GM12878 (cell line): ENCODE data around the gene DDO. TPM values are rescaled to one million over a fixed set of nuclear protein-coding genes. Genes with fewer than 3 reads are reported as not detected.

Experiments used
- ATAC-seq: fragments of 200-7000 bp; cut with Tn5 transposase; 3 replicates; pipeline ENCODE4 v1.9.1; 2020; ENCODE audit warnings: mild to moderate bottlenecking, moderate library complexity
- BruUV-seq: library from RNA; stranded (reverse); fragments of 400-500 nt; replicated peaks from 2 replicates; lab custom pipeline; 2021; lab: Mats Ljungman, UMichigan
- CTCF ChIA-PET: fragments of 300-600 bp; sonication (Branson Sonifier 250); formaldehyde crosslinking; extraction: SDS; loops from one replicate; lab custom pipeline; 2021; ENCODE audit warnings: inconsistent platforms; lab: Yijun Ruan, JAX
- POLR2A ChIA-PET: fragments of 350-600 bp; formaldehyde crosslinking; extraction: SDS; loops from one replicate; lab custom pipeline; 2021; ENCODE audit warnings: inconsistent platforms; lab: Charles Lee
- RAD21 ChIA-PET: fragments of 300-600 bp; sonication (Branson Sonifier 250); formaldehyde crosslinking; loops from one replicate; lab custom pipeline; 2023; ENCODE audit warnings: antibody characterized with exemption; ENCODE audit not compliant: unreplicated experiment; lab: Charles Lee
- SMC1A ChIA-PET: fragments of 300-600 bp; sonication (Branson Sonifier 250); formaldehyde crosslinking; loops from one replicate; lab custom pipeline; 2023; ENCODE audit not compliant: unreplicated experiment, uncharacterized antibody; lab: Charles Lee
- DNase-seq: peaks from one replicate; pipeline ENCODE4 v3.0.0-alpha.2; 2011; ENCODE audit warnings: low read depth, low spot score
- FAIRE-seq: peaks from 3 replicates; lab custom pipeline; 2011; peaks lifted over from hg19 to GRCh38; lab: Jason Lieb, UNC
- H2AFZ ChIP-seq: 2 replicates; pipeline ENCODE4 v1.6.0; 2011; ENCODE audit warnings: low read depth, low read length, control low read depth; ENCODE audit not compliant: control insufficient read depth
- H3K27ac ChIP-seq: 2 replicates; pipeline ENCODE4 v1.5.1; 2011; ENCODE audit warnings: control low read depth; ENCODE audit not compliant: control insufficient read depth, insufficient read depth
- H3K27me3 ChIP-seq, 2 experiments: replicated peaks in 1 of 2; 2 replicates each; pipeline versions ENCODE4 v1.6.0 to v1.6.1; 2011; ENCODE audit warnings: low read length in 1 of 2; ENCODE audit not compliant: control insufficient read depth in 2 of 2, insufficient read depth in 2 of 2
- H3K36me3 ChIP-seq, 2 experiments: 2 replicates each; pipeline ENCODE4 v1.5.1; 2011; ENCODE audit warnings: low read length in 1 of 2; ENCODE audit not compliant: control insufficient read depth in 2 of 2, insufficient read depth in 2 of 2
- H3K4me1 ChIP-seq: 2 replicates; pipeline ENCODE4 v1.6.1; 2011; ENCODE audit warnings: mild to moderate bottlenecking, low read length, moderate library complexity, mixed read lengths; ENCODE audit not compliant: control insufficient read depth, insufficient read depth
- H3K4me2 ChIP-seq: 2 replicates; pipeline ENCODE4 v1.6.0; 2011; ENCODE audit warnings: control low read depth; ENCODE audit not compliant: control insufficient read depth, insufficient read depth
- H3K4me3 ChIP-seq: fragments of 200-600 bp; sonication (generic); 2 replicates; pipeline ENCODE4 v1.5.1; 2016
- H3K79me2 ChIP-seq: 2 replicates; pipeline ENCODE4 v1.6.0; 2011; ENCODE audit warnings: low read length; ENCODE audit not compliant: control insufficient read depth, insufficient read depth
- H3K9ac ChIP-seq: 2 replicates; pipeline ENCODE4 v1.8.0; 2011; ENCODE audit warnings: low read length, control low read depth, mixed read lengths; ENCODE audit not compliant: control insufficient read depth, insufficient read depth
- H3K9me3 ChIP-seq: replicated peaks from 3 replicates; pipeline ENCODE4 v1.5.1; 2011; ENCODE audit warnings: mild to moderate bottlenecking, low read length; ENCODE audit not compliant: control insufficient read depth, insufficient read depth
- H4K20me1 ChIP-seq: 2 replicates; pipeline ENCODE4 v1.6.0; 2011; ENCODE audit not compliant: control insufficient read depth, insufficient read depth
- EED ChIP-seq: sonication (generic); IDR thresholded peaks from 2 replicates; pipeline ENCODE4 v1.6.1; 2016; ENCODE audit warnings: antibody characterized with exemption, low read depth
- GABPA ChIP-seq: IDR thresholded peaks from 2 replicates; pipeline ENCODE4 v1.6.1; 2014; ENCODE audit warnings: antibody characterized with exemption, low read depth, mild to moderate bottlenecking, inconsistent platforms
- GATAD2B ChIP-seq: fragments of 450-650 bp; conservative IDR thresholded peaks from 2 replicates; pipeline ENCODE4 v1.6.1; 2017; ENCODE audit warnings: low read depth, mild to moderate bottlenecking, moderate library complexity
- IRF5 ChIP-seq: fragments of 450-650 bp; IDR thresholded peaks from 2 replicates; pipeline ENCODE4 v1.6.1; 2017; ENCODE audit warnings: borderline replicate concordance
- NBN ChIP-seq: fragments of 450-650 bp; IDR thresholded peaks from 2 replicates; pipeline ENCODE4 v1.6.1; 2016
- NR2C1 ChIP-seq: fragments of 450-650 bp; IDR thresholded peaks from 2 replicates; pipeline ENCODE4 v1.6.1; 2017; ENCODE audit warnings: antibody characterized with exemption, mild to moderate bottlenecking, moderate library complexity
- RAD21 ChIP-seq: IDR thresholded peaks from 2 replicates; pipeline ENCODE4 v1.6.1; 2011; ENCODE audit warnings: mild to moderate bottlenecking, low read depth, low read length, moderate library complexity; ENCODE audit not compliant: insufficient read depth
- RBBP5 ChIP-seq: fragments of 200-600 bp; sonication (generic); conservative IDR thresholded peaks from 2 replicates; pipeline ENCODE4 v1.6.1; 2016
- RFX5 ChIP-seq: IDR thresholded peaks from 2 replicates; pipeline ENCODE4 v1.6.1; 2011; ENCODE audit warnings: low read depth, low read length, improper control_type of control experiment
- RUNX3 ChIP-seq: IDR thresholded peaks from 2 replicates; pipeline ENCODE4 v1.6.1; 2012; ENCODE audit warnings: low read length, inconsistent platforms
- SIX5 ChIP-seq: IDR thresholded peaks from 2 replicates; pipeline ENCODE4 v1.6.1; 2011; ENCODE audit warnings: mild to moderate bottlenecking, low read depth, low read length, moderate library complexity; ENCODE audit not compliant: severe bottlenecking
- SMAD5 ChIP-seq: IDR thresholded peaks from 2 replicates; pipeline ENCODE4 v1.6.1; 2016; ENCODE audit warnings: antibody characterized with exemption, low read depth
- SPI1 ChIP-seq: IDR thresholded peaks from 2 replicates; pipeline ENCODE4 v1.6.1; 2011; ENCODE audit warnings: low read depth, mild to moderate bottlenecking, low read length, moderate library complexity, borderline replicate concordance; ENCODE audit not compliant: insufficient read depth
- SREBF1 ChIP-seq: IDR thresholded peaks from 2 replicates; pipeline ENCODE4 v1.6.1; 2012; ENCODE audit warnings: mild to moderate bottlenecking, low read length
- STAT1 ChIP-seq: fragments of 450-650 bp; conservative IDR thresholded peaks from 2 replicates; pipeline ENCODE4 v1.6.1; 2014; ENCODE audit warnings: antibody characterized with exemption, mild to moderate bottlenecking
- TCF7 ChIP-seq: IDR thresholded peaks from 2 replicates; pipeline ENCODE4 v1.6.1; 2014; ENCODE audit warnings: antibody characterized with exemption, borderline replicate concordance
- WRNIP1 ChIP-seq: IDR thresholded peaks from 2 replicates; pipeline ENCODE4 v1.6.1; 2011; ENCODE audit warnings: low read depth, low read length, improper control_type of control experiment, borderline replicate concordance
- YBX1 ChIP-seq: fragments of 450-650 bp; IDR thresholded peaks from 2 replicates; pipeline ENCODE4 v1.6.1; 2016; ENCODE audit warnings: antibody characterized with exemption
- WGBS: methylation state at CpG from one replicate; pipeline ENCODE4 v1.1.6; 2016; ENCODE audit warnings: low lambda C conversion rate; ENCODE audit not compliant: insufficient replicate concordance, insufficient coverage; ENCODE audit errors: missing lambda C conversion rate; 5-methylcytosine and 5-hydroxymethylcytosine counted together
- in situ Hi-C: fragments of 300-500 bp; cut with MboI; formaldehyde crosslinking; loops from 9 replicates; pipeline ENCODE4 v1.14.3; 2018; ENCODE audit warnings: mixed read lengths
- intact Hi-C: fragments of 100-400 bp; cut with micrococcal nuclease; formaldehyde crosslinking; loops from one replicate; pipeline ENCODE4 v1.14.2; 2022; ENCODE audit not compliant: unreplicated experiment
- polyA plus RNA-seq, 11 experiments: library from polyadenylated mRNA; depleted of rRNA in 4 of 11; unstranded in 6 of 11; stranded (reverse) in 5 of 11; fragments of >200 nt; fragmentation: Nextera tagmentation in 4 of 11; fragmentation: Illumina TruSeq in 1 of 11; extraction: Ambion mirVana in 4 of 11; extraction: Trizol in 1 of 11; gene quantifications; 1 replicate in 1 of 11; 2 replicates in 10 of 11; pipeline versions ENCODE4 v1.2.1 to v1.2.3, GENCODE V29; 2011 to 2016; ENCODE audit warnings: inconsistent platforms in 2 of 11, missing spikeins in 2 of 11, low read depth in 1 of 11
- total RNA-seq, 4 experiments: library from RNA; depleted of rRNA in 3 of 4; stranded (reverse); fragments of >200 nt in 3 of 4; fragmentation: Illumina TruSeq in 1 of 4; extraction: Trizol in 1 of 4; gene quantifications; 2 replicates each; pipeline versions ENCODE4 v1.2.1 to v1.2.3, GENCODE V29; 2013 to 2021

Gene DDO
- total and polyA plus RNA-seq, 10 of the 15 experiments (the other 5 are each of a cell fraction or from before 2014, with no cell fraction given), result 0.04 to 0.14 (median 0.09) TPM; not detected in 6

DNA sequence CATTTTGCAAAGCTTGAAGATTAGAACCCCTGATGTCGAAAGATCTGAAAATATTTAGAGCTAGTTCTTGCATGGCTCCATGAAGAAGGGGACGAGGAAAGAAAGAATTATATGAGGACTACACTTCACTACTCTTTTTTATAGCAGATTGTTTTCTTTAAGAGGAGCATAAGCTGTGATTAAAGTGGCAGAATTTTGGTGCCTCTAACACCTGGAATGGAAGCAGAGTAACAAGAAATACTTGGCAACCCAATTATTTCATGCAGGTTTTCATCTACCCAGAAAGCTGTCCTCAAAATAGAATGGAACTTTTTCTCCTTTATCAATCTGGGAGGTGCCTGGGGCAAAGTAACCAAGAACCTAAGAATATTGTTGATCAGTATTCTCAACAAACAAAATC lies 61.2 kb downstream of the DDO start (continued):
- TF ChIP-seq STAT1, result no peak
- TF ChIP-seq GABPA, result no peak
- no peak for TF ChIP-seq EED
- TF ChIP-seq TCF7, result no peak
- TF ChIP-seq GATAD2B, result no peak
- TF ChIP-seq RAD21, result no peak
- TF ChIP-seq WRNIP1, result no peak
- TF ChIP-seq SIX5, result no peak
- TF ChIP-seq IRF5, result no peak

- H3K4me1 ChIP-seq, result no peaks in the 10 kb centered on the region
- no peak overlapping the region for H3K4me3 ChIP-seq
- WGBS, result 52% methylated on average over 3 of the region's 4 CpGs
- no peak overlapping the region for H3K4me2 ChIP-seq
- TF ChIP-seq SPI1 (no peak), SIX5 (no peak), RUNX3 (no peak), NBN (no peak), RBBP5 (no peak), NR2C1 (no peak), SMAD5 (no peak), RFX5 (no peak), YBX1 (no peak), SREBF1 (no peak)
- no peak overlapping the region for H2AFZ ChIP-seq
- H3K9me3 ChIP-seq, result no peaks in the 10 kb centered on the region
- ChIA-PET RAD21 (no interaction called here), SMC1A (no interaction called here), POLR2A (no interaction called here), CTCF (interaction anchor here (0.6 to 1.2 kb wide), 3 partner anchors 12 to 660 kb away, joined by 3 to 4 read pairs (median 3); no protein-coding TSS in a partner anchor)
- in situ Hi-C loops (no loop called here), intact Hi-C loops (no loop called here)
- H3K9ac ChIP-seq, result no peak overlapping the region
- BruUV-seq, result no TSS peak
- no peak overlapping the region for H3K27ac ChIP-seq
- ATAC-seq (no peak), FAIRE-seq (no peak), DNase-seq (no peak)
- H3K27me3 ChIP-seq, result peaks cover 6 to 14% of the 10 kb centered on the region in 2 experiments; a peak in 3 of 4 replicates
- no peaks in the 10 kb centered on the region for H3K79me2 ChIP-seq
- no peaks in the 10 kb centered on the region for H4K20me1 ChIP-seq
- no peaks in the 10 kb centered on the region for H3K36me3 ChIP-seq
Measured at GRCh38 chr6:110353457-110354001, 61.8 kb downstream of the DDO start.
